WTC11 (cell line): ENCODE data around the gene AKR7A2.

ENCODE experiments used
- CTCF ChIP-seq: fragments of 200-600 bp; IDR thresholded peaks from 2 replicates; pipeline ENCODE4 v1.8.0; 2022; ENCODE audit warnings: antibody characterized with exemption
- EMX1 ChIP-seq: fragments of 250-450 bp; sonication (Bioruptor Pico); IDR thresholded peaks from 2 replicates; pipeline ENCODE4 v1.8.0; 2021; ENCODE audit warnings: mild to moderate bottlenecking
- IRF2 ChIP-seq: sonication (generic); formaldehyde crosslinking; IDR thresholded peaks from 2 replicates; pipeline ENCODE4 v1.8.0; 2022; ENCODE audit warnings: low read depth, missing genetic modification reagents, borderline replicate concordance
- NFATC4 ChIP-seq: fragments of 250-450 bp; sonication (Bioruptor Pico); IDR thresholded peaks from 2 replicates; pipeline ENCODE4 v1.9.0; 2021; ENCODE audit warnings: mild to moderate bottlenecking
- NFE2L1 ChIP-seq: sonication (generic); formaldehyde crosslinking; IDR thresholded peaks from 2 replicates; pipeline ENCODE4 v1.8.1; 2023; ENCODE audit warnings: missing genetic modification reagents
- NR1H2 ChIP-seq: sonication (generic); formaldehyde crosslinking; IDR thresholded peaks from 2 replicates; pipeline ENCODE4 v1.9.0; 2021; ENCODE audit warnings: mild to moderate bottlenecking, moderate library complexity, missing genetic modification reagents
- RELA ChIP-seq: sonication (generic); formaldehyde crosslinking; IDR thresholded peaks from 2 replicates; pipeline ENCODE4 v1.8.1; 2022; ENCODE audit warnings: missing genetic modification reagents, mild to moderate bottlenecking, borderline replicate concordance
- STAT6 ChIP-seq: sonication (generic); formaldehyde crosslinking; conservative IDR thresholded peaks from 2 replicates; pipeline ENCODE4 v1.8.1; 2023; ENCODE audit warnings: mild to moderate bottlenecking, low read depth, missing genetic modification reagents, moderate library complexity

GRCh38 chr1:19360843-19361610, 49.1 kb upstream of the AKR7A2 start:
- TF ChIP-seq NR1H2 (CRISPR knock-in tag): no peak
- TF ChIP-seq STAT6: no peak
- TF ChIP-seq CTCF: no peak
- no peak for TF ChIP-seq EMX1 (CRISPR knock-in tag)
- no peak for TF ChIP-seq NFE2L1 (CRISPR knock-in tag)
- TF ChIP-seq IRF2 (CRISPR knock-in tag): no peak
- no peak for TF ChIP-seq RELA (CRISPR knock-in tag)
- TF ChIP-seq NFATC4: no peak
